ENCODE data around the gene SRXN1. TPM values are rescaled to one million over a fixed set of nuclear protein-coding genes. Genes with fewer than 3 reads are reported as not detected.
A peak's percentile ranks its signal among the peaks of the same experiment; 100 is the strongest.

Gene SRXN1
- total RNA-seq, 1 donor from 2014 or later, result 17.7 TPM

DNA sequence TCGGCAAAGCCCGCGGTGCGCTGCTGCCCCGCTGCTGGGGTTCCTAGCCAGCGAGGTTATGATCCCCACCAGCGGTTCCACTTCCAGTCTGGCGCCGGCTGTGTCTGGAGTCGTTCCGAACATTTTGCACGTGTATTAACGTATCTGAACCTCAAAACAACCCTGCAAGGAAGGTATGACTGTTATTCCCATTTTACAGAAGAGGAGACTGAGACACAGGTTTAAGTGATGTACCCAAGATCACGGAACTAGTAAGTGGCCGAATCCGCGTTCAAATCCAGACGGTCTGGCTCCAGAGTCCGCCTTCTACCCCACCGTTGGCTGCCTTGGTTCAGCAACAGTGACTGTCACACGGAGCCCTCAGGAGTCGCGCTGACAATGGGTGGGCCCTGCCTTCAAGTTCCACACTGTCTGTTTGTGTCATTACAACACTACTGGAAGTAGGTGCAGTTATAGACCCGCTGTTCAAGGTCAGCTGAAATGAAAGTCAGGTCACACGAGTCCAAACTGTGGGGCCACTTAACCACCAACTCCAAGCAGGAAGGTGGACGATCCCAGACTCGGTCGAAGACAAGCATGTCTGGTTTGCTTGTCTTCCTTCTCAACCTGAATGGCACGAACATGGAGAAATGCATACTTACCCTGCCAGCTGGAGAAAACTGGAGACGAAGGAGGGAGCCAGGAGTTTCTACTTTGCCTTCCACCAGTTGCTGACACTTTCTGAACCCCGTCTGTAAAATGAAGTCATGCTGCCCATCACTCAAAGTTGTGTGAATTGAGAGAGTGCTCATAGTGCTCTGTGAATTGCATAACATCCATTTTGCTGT is 803 bp upstream of the SRXN1 start:
- Histone ChIP-seq H3K4me2 (ENCODE audit: low read length) (peak overlapping the region; percentile 95), H3K9me3 (ENCODE audit: insufficient read depth, low read depth, low read length) (no peaks in the 10 kb centered on the region), H3K27me3 (ENCODE audit: insufficient read depth, low read length) (peaks cover 6% of the 10 kb centered on the region), H3K79me2 (ENCODE audit: insufficient read depth, low read length) (peaks cover 41% of the 10 kb centered on the region), H3K27ac (ENCODE audit: low read depth, low read length) (peak overlapping the region; percentile 39), H3K36me3 (ENCODE audit: insufficient read depth, low read length) (peaks cover 3% of the 10 kb centered on the region), H3K4me1 (ENCODE audit: insufficient read depth, low read length) (peaks cover 15% of the 10 kb centered on the region), H3K9ac (ENCODE audit: low read length) (peak overlapping the region; percentile 93), H4K20me1 (ENCODE audit: insufficient read depth, low read length) (peaks cover 37% of the 10 kb centered on the region), H3K4me3 (ENCODE audit: insufficient read depth, low read depth, low read length) (peak overlapping the region; percentile 50), H2AFZ (ENCODE audit: low read depth, low read length) (peak overlapping the region; percentile 80)
- Mint-ChIP-seq H3K9me3 (ENCODE audit: unreplicated experiment) (no peaks in the 10 kb centered on the region), H3K27me3 (ENCODE audit: low read depth, unreplicated experiment) (peaks cover 10% of the 10 kb centered on the region), H3K4me3 (ENCODE audit: unreplicated experiment) (peak overlapping the region; percentile 79), H3K4me1 (ENCODE audit: low read depth, unreplicated experiment) (peaks cover 12% of the 10 kb centered on the region), H3K36me3 (ENCODE audit: low read depth, unreplicated experiment) (peaks cover 12% of the 10 kb centered on the region), H3K27ac (ENCODE audit: unreplicated experiment) (peak overlapping the region; percentile 84)
- FAIRE-seq, result no peak
- DNase-seq (ENCODE audit: low read depth), result no peak
- TF ChIP-seq, protein P1, sequence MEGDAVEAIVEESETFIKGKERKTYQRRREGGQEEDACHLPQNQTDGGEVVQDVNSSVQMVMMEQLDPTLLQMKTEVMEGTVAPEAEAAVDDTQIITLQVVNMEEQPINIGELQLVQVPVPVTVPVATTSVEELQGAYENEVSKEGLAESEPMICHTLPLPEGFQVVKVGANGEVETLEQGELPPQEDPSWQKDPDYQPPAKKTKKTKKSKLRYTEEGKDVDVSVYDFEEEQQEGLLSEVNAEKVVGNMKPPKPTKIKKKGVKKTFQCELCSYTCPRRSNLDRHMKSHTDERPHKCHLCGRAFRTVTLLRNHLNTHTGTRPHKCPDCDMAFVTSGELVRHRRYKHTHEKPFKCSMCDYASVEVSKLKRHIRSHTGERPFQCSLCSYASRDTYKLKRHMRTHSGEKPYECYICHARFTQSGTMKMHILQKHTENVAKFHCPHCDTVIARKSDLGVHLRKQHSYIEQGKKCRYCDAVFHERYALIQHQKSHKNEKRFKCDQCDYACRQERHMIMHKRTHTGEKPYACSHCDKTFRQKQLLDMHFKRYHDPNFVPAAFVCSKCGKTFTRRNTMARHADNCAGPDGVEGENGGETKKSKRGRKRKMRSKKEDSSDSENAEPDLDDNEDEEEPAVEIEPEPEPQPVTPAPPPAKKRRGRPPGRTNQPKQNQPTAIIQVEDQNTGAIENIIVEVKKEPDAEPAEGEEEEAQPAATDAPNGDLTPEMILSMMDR (IDR thresholded peaks at IDR 0.05; ENCODE audit: insufficient read depth, low read depth, low read length), result no peak
- no peak for TF ChIP-seq EZH2 (IDR thresholded peaks at IDR 0.05; ENCODE audit: insufficient read depth, low read length)

DNA sequence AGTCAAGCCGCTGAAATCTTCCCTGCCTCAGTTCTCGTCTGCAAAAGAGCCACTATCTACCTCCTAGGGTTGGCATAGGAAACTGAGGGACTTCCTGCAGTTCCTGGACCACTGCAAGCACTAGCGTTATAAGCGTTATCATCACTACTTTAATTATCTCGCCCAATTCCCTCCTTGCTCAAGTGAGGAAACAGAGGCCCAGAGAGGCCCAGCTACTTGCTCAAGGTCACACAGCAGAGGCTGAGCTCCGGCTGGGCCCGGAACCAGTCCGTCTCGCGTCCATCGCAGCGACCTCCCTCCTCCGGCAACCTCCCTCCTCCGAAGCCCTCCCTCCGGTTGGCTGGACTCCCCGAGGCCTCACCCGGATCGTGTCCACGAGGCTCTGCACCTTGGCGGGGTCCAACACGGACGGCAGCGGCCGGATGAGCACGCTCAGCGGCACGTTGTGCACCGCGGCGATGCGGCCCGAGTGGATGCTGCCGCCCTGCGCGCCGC is 338 bp downstream of the SRXN1 start:
- Histone ChIP-seq H3K4me3 (ENCODE audit: insufficient read depth, low read depth, low read length) (peak overlapping the region; percentile 97), H3K79me2 (ENCODE audit: insufficient read depth, low read length) (peaks cover 52% of the 10 kb centered on the region), H2AFZ (ENCODE audit: low read depth, low read length) (peak overlapping the region; percentile 67), H3K9ac (ENCODE audit: low read length) (peak overlapping the region; percentile 93), H3K27me3 (ENCODE audit: insufficient read depth, low read length) (no peaks in the 10 kb centered on the region), H3K27ac (ENCODE audit: low read depth, low read length) (peak overlapping the region; percentile 87), H3K4me1 (ENCODE audit: insufficient read depth, low read length) (peaks cover 15% of the 10 kb centered on the region), H3K36me3 (ENCODE audit: insufficient read depth, low read length) (peaks cover 13% of the 10 kb centered on the region), H3K9me3 (ENCODE audit: insufficient read depth, low read depth, low read length) (no peaks in the 10 kb centered on the region), H3K4me2 (ENCODE audit: low read length) (peak overlapping the region; percentile 95), H4K20me1 (ENCODE audit: insufficient read depth, low read length) (peaks cover 48% of the 10 kb centered on the region)
- DNase-seq (ENCODE audit: low read depth), result peak; percentile 23
- Mint-ChIP-seq H3K4me1 (ENCODE audit: low read depth, unreplicated experiment) (peaks cover 4% of the 10 kb centered on the region), H3K27me3 (ENCODE audit: low read depth, unreplicated experiment) (peaks cover 10% of the 10 kb centered on the region), H3K27ac (ENCODE audit: unreplicated experiment) (peak overlapping the region; percentile 83), H3K9me3 (ENCODE audit: unreplicated experiment) (no peaks in the 10 kb centered on the region), H3K4me3 (ENCODE audit: unreplicated experiment) (peak overlapping the region; percentile 85), H3K36me3 (ENCODE audit: low read depth, unreplicated experiment) (peaks cover 23% of the 10 kb centered on the region)
- FAIRE-seq, result no peak
- TF ChIP-seq, protein P1 (IDR thresholded peaks at IDR 0.05; ENCODE audit: insufficient read depth, low read depth, low read length), result no peak
- no peak for TF ChIP-seq EZH2 (IDR thresholded peaks at IDR 0.05; ENCODE audit: insufficient read depth, low read length)
